WTC11 (cell line): Measurements from ENCODE around the gene ABCG8.

Experiments
- USF2 ChIP-seq: sonication (generic); formaldehyde crosslinking; IDR thresholded peaks from 2 replicates; pipeline ENCODE4 v1.8.1; 2023; ENCODE audit warnings: mild to moderate bottlenecking, missing genetic modification reagents, moderate library complexity
- ZNF121 ChIP-seq: sonication (generic); formaldehyde crosslinking; IDR thresholded peaks from 2 replicates; pipeline ENCODE4 v1.8.0; 2023; ENCODE audit warnings: missing genetic modification reagents
- TF ChIP-seq, protein P1 (sequence below): fragments of 200-600 bp; IDR thresholded peaks from 2 replicates; pipeline ENCODE4 v1.8.0; 2022; ENCODE audit warnings: antibody characterized with exemption

- TF ChIP-seq, protein P1, sequence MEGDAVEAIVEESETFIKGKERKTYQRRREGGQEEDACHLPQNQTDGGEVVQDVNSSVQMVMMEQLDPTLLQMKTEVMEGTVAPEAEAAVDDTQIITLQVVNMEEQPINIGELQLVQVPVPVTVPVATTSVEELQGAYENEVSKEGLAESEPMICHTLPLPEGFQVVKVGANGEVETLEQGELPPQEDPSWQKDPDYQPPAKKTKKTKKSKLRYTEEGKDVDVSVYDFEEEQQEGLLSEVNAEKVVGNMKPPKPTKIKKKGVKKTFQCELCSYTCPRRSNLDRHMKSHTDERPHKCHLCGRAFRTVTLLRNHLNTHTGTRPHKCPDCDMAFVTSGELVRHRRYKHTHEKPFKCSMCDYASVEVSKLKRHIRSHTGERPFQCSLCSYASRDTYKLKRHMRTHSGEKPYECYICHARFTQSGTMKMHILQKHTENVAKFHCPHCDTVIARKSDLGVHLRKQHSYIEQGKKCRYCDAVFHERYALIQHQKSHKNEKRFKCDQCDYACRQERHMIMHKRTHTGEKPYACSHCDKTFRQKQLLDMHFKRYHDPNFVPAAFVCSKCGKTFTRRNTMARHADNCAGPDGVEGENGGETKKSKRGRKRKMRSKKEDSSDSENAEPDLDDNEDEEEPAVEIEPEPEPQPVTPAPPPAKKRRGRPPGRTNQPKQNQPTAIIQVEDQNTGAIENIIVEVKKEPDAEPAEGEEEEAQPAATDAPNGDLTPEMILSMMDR, result no peak
- TF ChIP-seq ZNF121 (CRISPR knock-in tag) (no peak), USF2 (no peak)
Measured at GRCh38 chr2:43906448-43907109, 67.8 kb downstream of the ABCG8 start.
